Activated CD4-positive, alpha-beta T cell treated with anti-CD3 and anti-CD28 coated beads, Interleukin-2, amount 50 U/mL, for 48 hours (primary cell): ENCODE data around the gene PDE11A.

Source experiments
- DNase-seq, 2 experiments: peaks; one replicate each; pipeline ENCODE4 v3.0.0-alpha.2; 2020

PDE11A gene

GRCh38 chr2:177756336-177756735 lies 316.2 kb downstream of the PDE11A start:
- no peak for DNase-seq

- DNase-seq, result no peak
These were observed 318.1 kb downstream of the PDE11A start for GRCh38 chr2:177754492-177754873.

- no peak for DNase-seq
These were observed 318.7 kb downstream of the PDE11A start for GRCh38 chr2:177753682-177754491.

GRCh38 chr2:177748360-177748759 lies 324.2 kb downstream of the PDE11A start:
- no peak for DNase-seq

- DNase-seq, result no peak
These were observed 325.2 kb downstream of the PDE11A start for GRCh38 chr2:177747384-177747783.

GRCh38 chr2:177746358-177746757 lies 326.2 kb downstream of the PDE11A start:
- DNase-seq, result no peak

GRCh38 chr2:177745531-177745930 lies 327.0 kb downstream of the PDE11A start:
- no peak for DNase-seq

GRCh38 chr2:177742851-177743250 lies 329.7 kb downstream of the PDE11A start:
- no peak for DNase-seq

- DNase-seq, result no peak
These were observed 330.7 kb downstream of the PDE11A start for GRCh38 chr2:177741866-177742265.

- DNase-seq, result no peak
These were observed 331.9 kb downstream of the PDE11A start for GRCh38 chr2:177740700-177741099.

- DNase-seq, result no peak
These were observed 333.9 kb downstream of the PDE11A start for GRCh38 chr2:177738461-177739235.

GRCh38 chr2:177735318-177735803 lies 337.2 kb downstream of the PDE11A start:
- no peak for DNase-seq

- DNase-seq, result no peak
These were observed 339.2 kb downstream of the PDE11A start for GRCh38 chr2:177733322-177733855.

- no peak for DNase-seq
These were observed 341.2 kb downstream of the PDE11A start for GRCh38 chr2:177731384-177731783.

GRCh38 chr2:177730792-177731191 lies 341.8 kb downstream of the PDE11A start:
- DNase-seq, result no peak

- no peak for DNase-seq
These were observed 342.2 kb downstream of the PDE11A start for GRCh38 chr2:177730363-177730762.

- DNase-seq, result no peak
These were observed 343.7 kb downstream of the PDE11A start for GRCh38 chr2:177728920-177729319.

GRCh38 chr2:177728399-177728765 lies 344.2 kb downstream of the PDE11A start:
- DNase-seq, result no peak

- DNase-seq, result no peak
These were observed 344.8 kb downstream of the PDE11A start for GRCh38 chr2:177727577-177728398.

GRCh38 chr2:177726931-177727348 lies 345.6 kb downstream of the PDE11A start:
- DNase-seq, result no peak

GRCh38 chr2:177724398-177725287 lies 347.9 kb downstream of the PDE11A start:
- peak; percentile 42 to 52 for DNase-seq

GRCh38 chr2:177723235-177723634 lies 349.3 kb downstream of the PDE11A start:
- DNase-seq, result no peak
